Stimulated activated CD4-positive, alpha-beta T cell treated with anti-CD3 and anti-CD28 coated beads, TNF-alpha, amount 100 ng/mL, for 4 hours (primary cell): Measurements from ENCODE around the gene STAT5A.
A peak's percentile ranks its signal among the peaks of the same experiment; 100 is the strongest.
"Not testable (repeated sequence)": the region's sequence is repeated elsewhere in the genome, so short reads cannot be mapped to it uniquely, and the experiment has no call there.

Experiments used
- DNase-seq, 3 experiments: peaks; one replicate each; pipeline ENCODE4 v3.0.0-alpha.2; 2020; ENCODE audit warnings: low read depth in 3 of 3

Gene STAT5A

GRCh38 chr17:42307362-42307927, 19.1 kb downstream of the STAT5A start:
- DNase-seq: no peak

GRCh38 chr17:42308446-42308845, 20.1 kb downstream of the STAT5A start:
- no peak for DNase-seq

DNA sequence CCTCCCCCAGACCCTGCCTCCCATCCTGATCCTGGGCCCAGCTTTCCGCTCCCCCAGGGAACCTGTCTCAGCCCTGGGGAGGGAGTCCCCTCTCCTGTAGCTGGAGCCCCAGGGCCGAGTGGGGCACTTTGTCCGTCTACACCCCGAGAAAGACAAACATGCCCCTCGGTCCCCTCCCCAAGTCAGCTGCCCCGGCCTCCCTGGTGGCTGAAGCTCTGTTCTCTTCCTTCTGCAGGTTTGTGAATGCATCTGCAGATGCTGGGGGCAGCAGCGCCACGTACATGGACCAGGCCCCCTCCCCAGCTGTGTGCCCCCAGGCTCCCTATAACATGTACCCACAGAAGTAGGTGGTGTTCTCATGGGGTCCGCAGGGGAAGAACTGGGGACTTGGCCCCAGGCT, 20.8 kb downstream of the STAT5A start:
- no peak for DNase-seq

DNA sequence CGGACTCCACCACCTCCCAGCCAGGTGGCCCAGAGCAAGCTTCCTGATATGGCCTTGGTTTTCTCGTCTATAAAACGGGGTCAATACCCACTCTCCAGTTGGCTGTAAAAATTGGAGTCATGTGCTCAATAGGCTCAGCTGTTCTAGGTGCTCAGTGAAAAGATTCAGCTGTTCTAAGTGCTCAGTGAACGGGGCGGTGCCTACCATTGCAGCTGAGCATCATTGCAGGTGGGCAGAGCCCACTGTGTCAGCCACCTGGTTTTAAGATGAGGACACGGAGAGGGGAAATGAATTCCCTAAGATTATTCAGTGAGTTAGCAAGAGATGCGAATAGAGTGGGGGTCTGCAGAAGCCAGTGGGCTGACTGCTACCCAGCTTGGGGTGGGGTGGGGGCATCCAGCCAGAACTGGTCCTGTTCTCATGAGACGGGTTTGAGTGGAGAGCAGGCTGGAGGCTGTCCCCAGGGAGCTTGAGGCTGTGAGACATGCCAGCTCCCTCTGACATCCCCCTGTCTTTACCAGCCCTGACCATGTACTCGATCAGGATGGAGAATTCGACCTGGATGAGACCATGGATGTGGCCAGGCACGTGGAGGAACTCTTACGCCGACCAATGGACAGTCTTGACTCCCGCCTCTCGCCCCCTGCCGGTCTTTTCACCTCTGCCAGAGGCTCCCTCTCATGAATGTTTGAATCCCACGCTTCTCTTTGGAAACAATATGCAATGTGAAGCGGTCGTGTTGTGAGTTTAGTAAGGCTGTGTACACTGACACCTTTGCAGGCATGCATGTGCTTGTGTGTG, 21.9 kb downstream of the STAT5A start:
- DNase-seq: no peak

DNA sequence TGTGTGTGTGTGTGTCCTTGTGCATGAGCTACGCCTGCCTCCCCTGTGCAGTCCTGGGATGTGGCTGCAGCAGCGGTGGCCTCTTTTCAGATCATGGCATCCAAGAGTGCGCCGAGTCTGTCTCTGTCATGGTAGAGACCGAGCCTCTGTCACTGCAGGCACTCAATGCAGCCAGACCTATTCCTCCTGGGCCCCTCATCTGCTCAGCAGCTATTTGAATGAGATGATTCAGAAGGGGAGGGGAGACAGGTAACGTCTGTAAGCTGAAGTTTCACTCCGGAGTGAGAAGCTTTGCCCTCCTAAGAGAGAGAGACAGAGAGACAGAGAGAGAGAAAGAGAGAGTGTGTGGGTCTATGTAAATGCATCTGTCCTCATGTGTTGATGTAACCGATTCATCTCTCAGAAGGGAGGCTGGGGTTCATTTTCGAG, 22.5 kb downstream of the STAT5A start:
- DNase-seq: no peak

DNA sequence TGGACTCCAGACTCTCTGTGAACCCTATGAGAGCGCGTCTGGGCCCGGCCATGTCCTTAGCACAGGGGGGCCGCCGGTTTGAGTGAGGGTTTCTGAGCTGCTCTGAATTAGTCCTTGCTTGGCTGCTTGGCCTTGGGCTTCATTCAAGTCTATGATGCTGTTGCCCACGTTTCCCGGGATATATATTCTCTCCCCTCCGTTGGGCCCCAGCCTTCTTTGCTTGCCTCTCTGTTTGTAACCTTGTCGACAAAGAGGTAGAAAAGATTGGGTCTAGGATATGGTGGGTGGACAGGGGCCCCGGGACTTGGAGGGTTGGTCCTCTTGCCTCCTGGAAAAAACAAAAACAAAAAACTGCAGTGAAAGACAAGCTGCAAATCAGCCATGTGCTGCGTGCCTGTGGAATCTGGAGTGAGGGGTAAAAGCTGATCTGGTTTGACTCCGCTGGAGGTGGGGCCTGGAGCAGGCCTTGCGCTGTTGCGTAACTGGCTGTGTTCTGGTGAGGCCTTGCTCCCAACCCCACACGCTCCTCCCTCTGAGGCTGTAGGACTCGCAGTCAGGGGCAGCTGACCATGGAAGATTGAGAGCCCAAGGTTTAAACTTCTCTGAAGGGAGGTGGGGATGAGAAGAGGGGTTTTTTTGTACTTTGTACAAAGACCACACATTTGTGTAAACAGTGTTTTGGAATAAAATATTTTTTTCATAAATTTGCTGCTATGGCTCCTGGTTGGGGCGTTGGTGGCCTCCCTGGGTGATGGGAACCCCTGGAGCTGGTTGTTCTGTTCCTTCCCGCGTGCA, 23.1 kb downstream of the STAT5A start:
- no peak for DNase-seq

GRCh38 chr17:42312035-42312284, 23.7 kb downstream of the STAT5A start:
- no peak for DNase-seq

DNA sequence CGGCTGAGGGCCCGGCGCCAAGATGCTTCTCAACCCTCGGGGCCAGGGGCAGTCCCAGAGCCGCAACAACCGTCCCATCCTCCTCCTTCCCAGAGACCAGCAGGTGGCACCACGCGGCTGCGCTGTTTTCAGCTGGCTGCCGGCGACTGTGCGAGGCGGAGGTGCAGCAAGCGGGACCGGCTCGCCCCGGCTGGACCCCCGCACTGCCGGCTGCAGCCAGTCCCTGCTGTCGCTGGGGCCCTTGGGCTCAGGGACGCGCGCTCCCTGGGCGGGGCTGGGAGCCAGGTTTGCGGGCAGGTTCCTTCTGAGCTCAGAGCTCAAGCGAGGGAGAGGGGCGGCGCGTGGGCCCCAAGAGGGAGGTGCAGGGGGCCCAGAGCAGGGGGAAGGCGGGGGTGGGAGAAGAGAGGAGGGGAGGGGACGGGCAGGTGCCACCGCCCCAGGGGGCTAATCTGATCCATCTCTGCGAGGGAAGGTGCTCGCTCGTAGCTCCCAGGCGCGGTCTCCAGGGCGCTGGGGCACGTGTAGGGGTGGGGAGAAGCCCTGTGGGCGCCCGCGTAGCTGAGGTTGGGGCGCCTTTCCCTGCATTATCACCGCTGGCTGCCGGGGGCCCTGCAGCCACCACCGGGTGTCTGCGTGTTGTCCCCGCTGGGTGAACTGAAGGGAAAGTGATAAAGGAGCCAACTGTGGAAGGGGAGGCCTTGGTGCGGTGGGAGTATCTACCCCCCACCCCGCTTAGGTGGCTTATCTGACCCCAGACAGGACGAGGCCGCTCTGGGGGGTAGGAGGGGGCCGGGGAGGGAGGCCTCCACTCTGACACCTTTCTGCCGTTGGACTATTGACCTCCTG, 24.2 kb downstream of the STAT5A start:
- DNase-seq: peak; percentile 60 to 68 (median 62)

DNA sequence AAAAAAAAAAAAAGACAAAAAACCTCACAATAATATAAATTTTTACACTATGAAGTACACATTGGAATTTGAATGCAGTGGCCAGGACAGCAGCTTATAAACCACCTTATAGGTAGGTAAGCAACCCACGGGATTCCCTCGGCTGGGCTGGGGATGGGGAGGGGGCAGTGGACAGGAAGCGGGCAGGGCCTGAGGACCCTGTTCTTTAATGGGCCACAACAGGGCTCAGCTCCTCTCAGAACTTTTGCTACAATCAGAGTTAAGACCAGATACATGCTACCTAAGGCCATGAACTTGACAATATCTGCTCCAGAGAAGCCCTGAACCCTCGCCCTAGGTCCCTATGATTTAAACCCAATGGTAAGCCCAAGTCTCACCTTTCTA, 25.1 kb downstream of the STAT5A start:
- no peak for DNase-seq

- DNase-seq: no peak
Observed at GRCh38 chr17:42313773-42314566, 25.7 kb downstream of the STAT5A start.

GRCh38 chr17:42315402-42316156, 27.3 kb downstream of the STAT5A start:
- no peak for DNase-seq

DNA sequence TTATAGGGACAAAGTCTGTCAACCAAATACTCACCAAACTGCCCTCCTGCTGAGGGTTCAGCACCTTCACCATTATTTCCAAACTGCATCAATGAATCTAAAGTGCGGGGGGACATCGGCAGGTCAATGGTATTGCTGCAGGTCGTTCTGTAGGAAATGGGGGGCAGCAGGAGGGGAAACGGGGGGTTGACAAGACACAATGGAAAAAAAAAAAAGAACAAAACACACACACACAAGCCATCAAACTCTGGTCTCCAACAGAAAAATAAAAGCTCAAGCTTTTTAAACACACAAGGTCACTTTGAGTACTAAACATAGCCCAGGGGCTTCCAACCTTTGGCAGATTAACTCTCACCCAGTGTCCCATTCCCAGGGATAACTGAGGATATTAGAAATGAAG, 28.5 kb downstream of the STAT5A start:
- no peak for DNase-seq

- no peak for DNase-seq
Observed at GRCh38 chr17:42317266-42317845, 29.1 kb downstream of the STAT5A start.

DNA sequence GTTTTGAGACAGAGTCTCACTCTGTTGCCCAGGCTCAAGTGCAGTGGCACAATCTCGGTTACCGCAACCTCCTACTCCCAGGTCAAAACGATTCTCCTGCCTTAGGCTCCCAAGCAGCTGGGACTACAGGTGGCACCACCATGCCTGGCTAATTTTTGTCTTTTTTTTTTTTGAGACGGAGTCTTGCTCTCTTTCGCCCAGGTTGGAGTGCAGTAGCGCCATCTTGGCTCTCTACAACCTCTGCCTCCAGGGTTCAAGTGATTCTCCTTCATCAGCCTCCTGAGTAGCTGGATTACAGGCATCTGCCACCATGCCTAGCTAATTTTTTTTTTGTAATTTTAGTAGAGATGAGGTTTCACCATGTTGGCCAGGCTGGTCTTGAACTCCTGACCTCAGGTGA, 29.7 kb downstream of the STAT5A start:
- DNase-seq: not testable (repeated sequence)

GRCh38 chr17:42321555-42321954, 33.3 kb downstream of the STAT5A start:
- DNase-seq: no peak

DNA sequence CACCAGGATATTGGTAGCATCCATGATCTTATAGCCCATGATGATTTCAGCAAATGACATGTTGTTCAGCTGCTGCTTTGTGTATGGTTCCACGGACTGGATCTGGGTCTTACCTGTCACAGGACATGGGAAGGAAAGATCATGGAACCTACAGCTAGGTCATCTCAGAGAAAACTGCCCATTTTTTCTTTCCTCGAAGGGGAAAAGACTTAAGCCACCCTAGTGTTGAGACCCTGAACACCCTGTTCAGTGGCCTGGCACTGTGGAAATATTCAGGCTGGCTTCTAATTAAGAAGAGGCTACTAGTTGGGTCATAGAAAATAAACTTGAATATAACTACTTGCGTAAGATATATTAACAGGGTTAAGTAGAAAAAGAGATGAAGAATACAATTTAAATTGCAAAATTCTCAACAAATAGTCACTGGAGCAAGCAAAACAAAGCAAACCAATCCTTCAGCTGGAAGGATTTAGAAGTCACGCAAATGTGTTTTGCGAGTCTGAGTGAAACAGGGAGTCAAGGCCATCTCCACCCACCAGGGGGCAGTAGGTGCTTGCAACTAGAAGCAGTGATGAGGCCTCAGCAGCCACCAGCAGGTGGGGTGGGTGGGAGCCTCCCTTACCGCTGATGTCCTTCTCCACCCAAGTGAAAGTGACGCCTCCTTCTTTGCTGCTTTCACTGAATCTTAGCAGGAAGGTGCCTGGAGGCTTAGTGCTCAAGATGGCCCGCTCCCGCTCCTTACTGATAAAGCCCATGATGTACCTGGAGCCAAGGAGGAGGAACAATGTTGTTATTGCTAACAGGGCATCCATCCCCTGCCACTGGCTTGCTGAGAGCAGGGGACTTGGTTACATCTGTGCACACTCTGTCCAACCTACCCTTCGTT, 34.3 kb downstream of the STAT5A start:
- peak; percentile 84 to 94 (median 89) for DNase-seq

- DNase-seq: no peak
Observed at GRCh38 chr17:42323268-42323773, 35.0 kb downstream of the STAT5A start.

DNA sequence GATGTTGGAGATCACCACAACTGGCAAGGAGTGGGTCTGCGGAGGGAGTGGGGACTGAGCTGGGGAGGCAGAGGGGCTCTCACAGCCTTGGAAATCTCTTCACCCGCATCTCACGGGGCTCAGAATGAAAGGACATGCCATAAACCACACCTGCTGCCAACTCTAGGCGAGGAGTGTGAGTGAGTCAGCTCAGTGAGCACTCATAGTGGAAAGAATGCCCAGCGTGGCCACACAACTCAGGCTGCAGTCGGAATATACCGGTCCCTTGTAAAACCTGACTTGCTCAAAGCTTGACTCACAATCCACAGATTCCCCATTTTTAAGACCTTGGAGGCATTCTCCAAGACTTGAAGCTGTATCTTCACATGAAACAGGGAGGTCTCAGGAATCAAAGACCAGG, 36.7 kb downstream of the STAT5A start:
- DNase-seq: no peak
